Measurements from ENCODE around the gene UGT1A10. TPM values are rescaled to one million over a fixed set of nuclear protein-coding genes. Genes with fewer than 3 reads are reported as not detected.

The UGT1A10 gene
- total RNA-seq, 1 experiment from 2014 or later = not detected

- TF ChIP-seq EZH2phosphoT487 (IDR thresholded peaks at IDR 0.05; ENCODE audit: borderline replicate concordance) (no peak), ZFX (IDR thresholded peaks at IDR 0.05) (no peak), FOSL1 (IDR thresholded peaks at IDR 0.05; ENCODE audit: low read depth) (no peak)
Observed at GRCh38 chr2:233772153-233772552, 135.9 kb downstream of the UGT1A10 start (continued).

GRCh38 chr2:233772583-233772982 is 136.3 kb downstream of the UGT1A10 start:
- H3K27ac ChIP-seq (ENCODE audit: low read depth, low read length) = no peak overlapping the region

More at GRCh38 chr2:233772583-233772982, 136.3 kb downstream of the UGT1A10 start:
- CTCF ChIA-PET = no interaction called here
- H3K4me1 ChIP-seq (ENCODE audit: control insufficient read depth in 1 of 2, insufficient read depth in 2 of 2, low read length in 2 of 2) = no peaks in the 10 kb centered on the region
- POLR2A ChIA-PET = no interaction called here
- RAD21 ChIA-PET (ENCODE audit: low non-redundant PET in 1 of 2, low total read pairs in 2 of 2, uncharacterized antibody in 2 of 2, unreplicated experiment in 2 of 2) = no interaction called here
- no peaks in the 10 kb centered on the region for H3K79me2 ChIP-seq (ENCODE audit: insufficient read depth, low read length)
- H2AFZ ChIP-seq (ENCODE audit: low read depth, low read length, poor library complexity, severe bottlenecking) = no peak overlapping the region
- H4K20me1 ChIP-seq (ENCODE audit: insufficient read depth) = no peaks in the 10 kb centered on the region
- no peak for TF ChIP-seq ZFX (IDR thresholded peaks at IDR 0.05)
- no peak for TF ChIP-seq RAD21 (IDR thresholded peaks at IDR 0.05; ENCODE audit: low read depth)
- TF ChIP-seq JUND (IDR thresholded peaks at IDR 0.05) = no peak
- TF ChIP-seq FOSL1 (IDR thresholded peaks at IDR 0.05; ENCODE audit: low read depth) = no peak
- TF ChIP-seq EZH2 (IDR thresholded peaks at IDR 0.05) = no peak
- TF ChIP-seq MAX (IDR thresholded peaks at IDR 0.05) = no peak
- TF ChIP-seq ATF3 (IDR thresholded peaks at IDR 0.05) = no peak
- no peak for TF ChIP-seq CTCF (IDR thresholded peaks at IDR 0.05 in 2 of 3, conservative IDR thresholded peaks at IDR 0.05 in 1 of 3; ENCODE audit: borderline replicate concordance in 1 of 3, insufficient read depth in 1 of 3, low read depth in 2 of 3, low read length in 2 of 3)
- TF ChIP-seq SIN3A (IDR thresholded peaks at IDR 0.05; ENCODE audit: low read depth) = no peak
- TF ChIP-seq ZBTB33 (IDR thresholded peaks at IDR 0.05; ENCODE audit: extremely low read depth, insufficient replicate concordance, low read length) = no peak
- DNase-seq (ENCODE audit: low read depth, low spot score) (no peak), ATAC-seq (no peak)
- intact Hi-C loops (cut with micrococcal nuclease) = no loop called here
- no peaks in the 10 kb centered on the region for H3K9me2 ChIP-seq (ENCODE audit: insufficient read depth)
- no peaks in the 10 kb centered on the region for H3K36me3 ChIP-seq (ENCODE audit: control insufficient read depth in 1 of 2, insufficient read depth in 2 of 2, low read length in 2 of 2)
- no peak overlapping the region for H3K4me3 ChIP-seq (replicated peaks in 1 of 2; ENCODE audit: low read depth in 1 of 2, low read length in 2 of 2)
- no peak overlapping the region for H3K9ac ChIP-seq (ENCODE audit: low read length)
- H3K4me2 ChIP-seq (ENCODE audit: low read length) = no peak overlapping the region
- BruUV-seq (replicated peaks) = no TSS peak
- H3K9me3 ChIP-seq (ENCODE audit: control insufficient read depth in 1 of 2, insufficient read depth in 1 of 2, low read depth in 1 of 2, low read length in 2 of 2) = no peaks in the 10 kb centered on the region
- H3K27me3 ChIP-seq (ENCODE audit: insufficient read depth, low read length) = no peaks in the 10 kb centered on the region

Measured in HCT116 (cell line).